Vagina (tissue), 2 donors: Measurements from ENCODE around the gene METTL23. TPM values are rescaled to one million over a fixed set of nuclear protein-coding genes. Genes with fewer than 3 reads are reported as not detected.

Experiments used
- DNase-seq, 2 donors: peaks; one replicate each; pipeline ENCODE4 v3.0.0-alpha.2; 2017; ENCODE audit errors: extremely low spot score in 2 of 2
- H3K27ac ChIP-seq: fragments of 200-600 bp; sonication (generic); one replicate; pipeline ENCODE4 v1.5.1; 2019
- H3K27me3 ChIP-seq: fragments of 200-600 bp; sonication (generic); one replicate; pipeline ENCODE4 v1.5.1; 2019
- H3K36me3 ChIP-seq, 2 donors: fragments of 200-600 bp; sonication (generic); one replicate each; pipeline ENCODE4 v1.5.1; 2017 to 2019
- H3K4me1 ChIP-seq: fragments of 200-600 bp; sonication (generic); one replicate; pipeline ENCODE4 v1.5.1; 2019
- H3K4me3 ChIP-seq, 2 donors: fragments of 200-600 bp; sonication (generic); 1 replicate in 1 of 2; 2 replicates in 1 of 2; pipeline ENCODE4 v1.5.1; 2016 to 2019
- H3K9me3 ChIP-seq: fragments of 200-600 bp; sonication (generic); one replicate; pipeline ENCODE4 v1.5.1; 2019
- POLR2A ChIP-seq, 2 donors: fragments of 450-650 bp; IDR thresholded peaks; one replicate each; pipeline ENCODE4 v1.6.1; 2017; ENCODE audit warnings: antibody characterized with exemption in 2 of 2, mild to moderate bottlenecking in 2 of 2, moderate library complexity in 2 of 2
- POLR2AphosphoS5 ChIP-seq, 2 donors: sonication (generic); formaldehyde crosslinking; IDR thresholded peaks; one replicate each; pipeline ENCODE4 v1.9.0; 2017; ENCODE audit warnings: antibody characterized with exemption in 2 of 2, mild to moderate bottlenecking in 2 of 2, low read depth in 1 of 2; ENCODE audit not compliant: insufficient read depth in 1 of 2
- intact Hi-C: fragments of 100-400 bp; cut with DNase I; formaldehyde crosslinking; loops from one replicate; pipeline ENCODE4 v1.15.1; 2023
- total RNA-seq: library from RNA; depleted of rRNA; stranded (reverse); fragments of >200 nt; gene quantifications from one replicate; pipeline ENCODE4 v1.2.3, GENCODE V29; 2016
- TF ChIP-seq, protein P1 (sequence below), 3 experiments: fragments of 450-650 bp in 2 of 3; fragments of 200-600 bp in 1 of 3; sonication (generic) in 1 of 3; IDR thresholded peaks; one replicate each; pipeline ENCODE4 v1.5.1; 2017 to 2019; ENCODE audit warnings: antibody characterized with exemption in 3 of 3, mild to moderate bottlenecking in 2 of 3, moderate library complexity in 2 of 3

Gene METTL23, protein sequence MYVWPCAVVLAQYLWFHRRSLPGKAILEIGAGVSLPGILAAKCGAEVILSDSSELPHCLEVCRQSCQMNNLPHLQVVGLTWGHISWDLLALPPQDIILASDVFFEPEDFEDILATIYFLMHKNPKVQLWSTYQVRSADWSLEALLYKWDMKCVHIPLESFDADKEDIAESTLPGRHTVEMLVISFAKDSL
- 20.9 TPM for total RNA-seq

DNA sequence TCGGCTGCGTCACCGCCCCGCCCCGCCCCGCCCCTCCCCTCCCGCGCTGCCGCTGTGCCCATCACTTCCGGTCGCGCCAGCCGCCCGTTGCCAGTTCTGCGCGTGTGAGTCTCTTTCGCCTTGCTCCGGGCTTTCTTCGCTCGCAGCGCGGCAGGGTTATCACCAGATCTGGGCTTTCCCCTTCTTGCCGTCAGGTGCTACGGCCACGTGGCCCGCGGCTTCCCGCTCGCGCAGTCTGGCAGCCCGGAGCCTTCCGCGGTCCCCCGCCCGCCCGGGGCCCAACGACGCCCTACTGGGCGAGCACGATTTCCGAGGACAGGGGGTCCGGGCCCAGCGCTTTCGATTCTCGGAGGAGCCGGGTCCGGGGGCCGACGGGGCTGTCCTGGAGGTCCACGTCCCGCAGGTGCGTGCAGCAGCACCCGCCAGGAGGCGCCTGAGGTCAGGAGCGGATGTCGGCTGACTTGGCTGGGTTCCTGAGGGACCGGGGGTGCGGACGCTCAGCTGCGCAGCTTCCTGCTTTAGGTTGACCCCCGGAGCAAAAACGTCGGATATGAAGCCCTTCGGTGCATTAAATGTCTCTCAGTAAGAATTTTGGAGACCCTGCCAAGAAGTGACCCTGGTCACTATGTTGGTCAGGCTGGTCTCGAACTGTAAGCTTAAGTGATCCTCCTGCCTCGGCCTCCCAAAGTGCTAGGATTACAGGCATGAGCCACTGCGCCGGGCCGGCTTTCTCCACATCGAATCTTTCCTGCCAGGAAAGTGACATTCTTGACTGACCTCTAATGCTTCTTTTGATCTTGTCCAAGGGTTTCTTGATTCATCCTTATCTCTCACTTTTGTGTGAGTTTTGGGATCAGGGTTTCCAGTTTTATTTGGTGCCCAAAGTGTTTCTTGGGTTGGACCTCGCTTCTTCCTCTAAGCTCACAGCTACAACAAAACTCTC, at the start of gene METTL23:
METTL23 (plus strand) TSS at position 64 of the 943 bp plus-strand sequence. CDS start 2,872 bp downstream, outside the sequence.
- intact Hi-C loops: no loop called here
- no peak for DNase-seq
- peak within 1 kb of the TSS; percentile 80 to 95 for H3K4me3 ChIP-seq
- H3K4me1 ChIP-seq: peaks cover 67% of the 10 kb centered on the region
- TF ChIP-seq, protein P1, sequence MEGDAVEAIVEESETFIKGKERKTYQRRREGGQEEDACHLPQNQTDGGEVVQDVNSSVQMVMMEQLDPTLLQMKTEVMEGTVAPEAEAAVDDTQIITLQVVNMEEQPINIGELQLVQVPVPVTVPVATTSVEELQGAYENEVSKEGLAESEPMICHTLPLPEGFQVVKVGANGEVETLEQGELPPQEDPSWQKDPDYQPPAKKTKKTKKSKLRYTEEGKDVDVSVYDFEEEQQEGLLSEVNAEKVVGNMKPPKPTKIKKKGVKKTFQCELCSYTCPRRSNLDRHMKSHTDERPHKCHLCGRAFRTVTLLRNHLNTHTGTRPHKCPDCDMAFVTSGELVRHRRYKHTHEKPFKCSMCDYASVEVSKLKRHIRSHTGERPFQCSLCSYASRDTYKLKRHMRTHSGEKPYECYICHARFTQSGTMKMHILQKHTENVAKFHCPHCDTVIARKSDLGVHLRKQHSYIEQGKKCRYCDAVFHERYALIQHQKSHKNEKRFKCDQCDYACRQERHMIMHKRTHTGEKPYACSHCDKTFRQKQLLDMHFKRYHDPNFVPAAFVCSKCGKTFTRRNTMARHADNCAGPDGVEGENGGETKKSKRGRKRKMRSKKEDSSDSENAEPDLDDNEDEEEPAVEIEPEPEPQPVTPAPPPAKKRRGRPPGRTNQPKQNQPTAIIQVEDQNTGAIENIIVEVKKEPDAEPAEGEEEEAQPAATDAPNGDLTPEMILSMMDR (IDR thresholded peaks at IDR 0.05): peak; percentile 55 to 83 (median 67)
- peak in 1 of 2 donors; percentile 34 for TF ChIP-seq POLR2A (IDR thresholded peaks at IDR 0.05)
- TF ChIP-seq POLR2AphosphoS5 (IDR thresholded peaks at IDR 0.05; ENCODE audit: insufficient read depth in 1 of 2, low read depth in 1 of 2): peak in 1 of 2 donors; percentile 92
- H3K9me3 ChIP-seq: no peaks in the 10 kb centered on the region
- peak within 1 kb of the TSS; percentile 99 for H3K27ac ChIP-seq
- peaks cover 0 to 46% of the 10 kb centered on the region in 2 donors for H3K36me3 ChIP-seq
- no peaks in the 10 kb centered on the region for H3K27me3 ChIP-seq

DNA sequence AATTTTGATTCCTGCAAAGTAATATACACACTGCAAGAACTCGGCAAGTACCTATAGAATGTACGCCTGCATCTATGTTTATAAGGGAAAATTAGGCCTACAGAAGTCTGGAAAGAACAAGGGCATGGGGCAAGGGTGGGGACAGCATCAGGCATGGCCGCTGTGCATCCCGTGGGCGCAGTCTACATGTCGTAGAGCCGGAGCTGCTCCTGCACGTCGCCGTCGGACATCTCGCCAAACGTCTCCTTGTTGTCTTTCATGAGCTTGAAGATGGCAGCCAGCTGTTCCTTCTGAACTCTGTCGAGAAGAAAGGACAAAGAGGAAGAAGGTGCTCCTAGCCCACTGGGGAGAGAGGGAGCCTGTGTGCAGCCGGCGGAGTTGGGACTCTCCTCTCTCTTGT, 49.2 kb upstream of the METTL23 start:
- DNase-seq: no peak
- intact Hi-C loops: no loop called here
- Histone ChIP-seq H3K36me3 (peaks cover 0 to 23% of the 10 kb centered on the region in 2 donors), H3K4me1 (peaks cover 16% of the 10 kb centered on the region), H3K4me3 (no peak overlapping the region), H3K27ac (no peak overlapping the region), H3K27me3 (no peaks in the 10 kb centered on the region), H3K9me3 (no peaks in the 10 kb centered on the region)
- no peak for TF ChIP-seq POLR2A (IDR thresholded peaks at IDR 0.05)
- no peak for TF ChIP-seq POLR2AphosphoS5 (IDR thresholded peaks at IDR 0.05; ENCODE audit: insufficient read depth in 1 of 2, low read depth in 1 of 2)
- TF ChIP-seq, protein P1 (IDR thresholded peaks at IDR 0.05): no peak

DNA sequence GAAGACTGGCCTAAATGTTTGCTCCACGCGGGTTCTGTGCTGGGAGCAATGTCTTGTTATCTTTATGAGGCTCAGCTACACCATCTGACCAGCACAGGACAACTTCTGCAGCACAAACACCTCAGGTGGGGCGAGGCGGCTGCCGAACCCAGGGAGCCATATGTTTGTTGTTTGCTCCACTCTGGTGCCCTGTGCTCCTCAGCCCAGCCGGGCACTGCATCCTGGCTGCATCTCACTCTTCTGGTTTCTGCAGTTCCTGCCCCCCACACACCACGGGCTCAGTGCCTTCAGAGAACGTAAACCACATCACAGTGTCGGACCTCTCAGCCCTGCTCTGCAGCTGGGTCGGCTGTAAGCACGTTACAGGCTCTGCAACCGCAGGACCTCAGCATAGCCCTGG, 48.3 kb upstream of the METTL23 start:
- intact Hi-C loops: no loop called here
- no peak for DNase-seq
- Histone ChIP-seq H3K27ac (no peak overlapping the region), H3K36me3 (peaks cover 0 to 23% of the 10 kb centered on the region in 2 donors), H3K9me3 (no peaks in the 10 kb centered on the region), H3K27me3 (no peaks in the 10 kb centered on the region), H3K4me3 (no peak overlapping the region), H3K4me1 (peaks cover 22% of the 10 kb centered on the region)
- TF ChIP-seq POLR2A (IDR thresholded peaks at IDR 0.05): no peak
- TF ChIP-seq, protein P1 (IDR thresholded peaks at IDR 0.05): no peak
- TF ChIP-seq POLR2AphosphoS5 (IDR thresholded peaks at IDR 0.05; ENCODE audit: insufficient read depth in 1 of 2, low read depth in 1 of 2): no peak

DNA sequence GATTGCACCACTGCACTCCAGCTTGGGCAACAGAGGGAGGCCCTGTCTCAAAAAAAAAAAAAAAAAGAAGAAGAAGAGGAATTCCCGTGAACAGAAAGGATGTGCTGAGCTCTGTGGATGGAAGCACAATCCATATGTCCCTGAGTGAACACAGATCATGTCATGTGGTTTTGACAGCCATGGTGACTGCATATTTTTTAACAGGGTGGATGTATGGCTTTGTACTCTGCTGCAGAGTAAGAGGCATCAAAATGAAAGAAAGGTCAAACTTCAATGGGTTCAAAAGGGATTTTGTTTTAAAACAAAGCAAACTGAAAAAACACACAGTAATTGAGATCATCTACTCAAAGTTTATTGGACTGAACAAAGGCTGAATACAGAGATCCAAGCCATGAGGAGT, 47.4 kb upstream of the METTL23 start:
- H3K9me3 ChIP-seq: no peaks in the 10 kb centered on the region
- no peak overlapping the region for H3K27ac ChIP-seq
- intact Hi-C loops: no loop called here
- no peak for TF ChIP-seq POLR2AphosphoS5 (IDR thresholded peaks at IDR 0.05; ENCODE audit: insufficient read depth in 1 of 2, low read depth in 1 of 2)
- no peak for TF ChIP-seq POLR2A (IDR thresholded peaks at IDR 0.05)
- TF ChIP-seq, protein P1 (IDR thresholded peaks at IDR 0.05): no peak
- peaks cover 0 to 23% of the 10 kb centered on the region in 2 donors for H3K36me3 ChIP-seq
- H3K4me3 ChIP-seq: no peak overlapping the region
- peaks cover 30% of the 10 kb centered on the region for H3K4me1 ChIP-seq
- H3K27me3 ChIP-seq: no peaks in the 10 kb centered on the region
- no peak for DNase-seq
